HG02885 (cell line): ENCODE data around the gene MACROD2.

ENCODE experiments used
- ATAC-seq: cut with Tn5 transposase; IDR thresholded peaks from one replicate; pipeline ENCODE4 v1.9.1; 2021; ENCODE audit warnings: mild to moderate bottlenecking; ENCODE audit not compliant: unreplicated experiment, poor library complexity

MACROD2 gene

DNA sequence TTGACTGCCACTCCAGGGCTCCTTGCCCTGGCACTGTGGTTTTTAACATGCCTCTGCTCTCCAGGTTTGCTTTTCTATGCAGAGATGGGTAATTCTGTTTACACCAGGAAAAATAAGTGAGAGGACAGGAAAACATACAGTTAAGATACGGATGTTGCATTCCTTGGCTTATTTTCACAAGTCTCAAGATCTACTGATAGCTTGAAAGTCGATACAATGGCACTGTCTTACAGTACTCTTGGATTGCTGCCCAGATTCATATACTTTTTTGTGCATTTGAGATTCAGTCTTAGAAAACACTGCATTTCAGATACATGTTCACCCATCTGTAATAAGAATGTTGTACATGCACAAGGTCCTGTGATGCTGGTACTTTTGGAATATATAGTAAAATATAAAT, 501.7 kb downstream of the MACROD2 start:
- ATAC-seq: no peak

DNA sequence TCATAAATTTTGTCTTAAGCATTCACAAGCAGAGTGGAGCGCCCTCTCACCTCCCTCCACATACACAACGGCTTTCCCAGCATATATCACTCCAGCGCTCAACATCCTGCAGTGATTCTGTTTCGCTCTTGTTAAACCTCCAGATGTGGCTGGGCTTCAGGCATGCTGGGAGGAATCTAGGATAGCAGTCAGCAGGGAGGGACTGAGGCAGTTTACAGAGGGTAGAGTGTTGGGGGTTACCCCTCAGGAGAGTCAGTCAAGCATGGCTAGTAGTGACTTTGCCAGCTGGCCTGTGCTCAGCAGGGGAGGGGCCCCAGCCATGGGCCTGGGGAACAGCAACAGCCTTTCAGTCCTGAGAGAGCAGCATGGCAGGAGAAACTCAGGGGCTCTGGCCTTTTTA, 503.5 kb downstream of the MACROD2 start:
- ATAC-seq: no peak

DNA sequence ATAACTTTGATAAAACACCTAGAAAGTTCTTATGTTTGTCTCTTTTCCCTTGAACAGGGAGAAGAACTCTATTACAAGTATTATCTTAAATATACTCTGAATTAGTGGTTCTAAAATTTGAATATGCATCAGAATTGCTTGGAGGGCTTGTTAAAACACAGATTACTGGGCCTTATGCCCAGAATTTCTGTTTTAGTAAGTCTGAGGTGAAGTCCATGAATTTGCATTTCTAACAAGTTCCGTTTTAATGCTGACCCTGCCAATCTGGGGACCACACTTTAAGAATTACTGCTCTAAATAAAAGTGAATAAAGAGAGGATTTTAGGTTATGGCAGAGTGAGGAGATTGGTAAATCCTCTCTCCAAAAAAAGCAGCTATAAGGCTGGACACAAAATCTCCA, 510.2 kb downstream of the MACROD2 start:
- ATAC-seq: no peak

DNA sequence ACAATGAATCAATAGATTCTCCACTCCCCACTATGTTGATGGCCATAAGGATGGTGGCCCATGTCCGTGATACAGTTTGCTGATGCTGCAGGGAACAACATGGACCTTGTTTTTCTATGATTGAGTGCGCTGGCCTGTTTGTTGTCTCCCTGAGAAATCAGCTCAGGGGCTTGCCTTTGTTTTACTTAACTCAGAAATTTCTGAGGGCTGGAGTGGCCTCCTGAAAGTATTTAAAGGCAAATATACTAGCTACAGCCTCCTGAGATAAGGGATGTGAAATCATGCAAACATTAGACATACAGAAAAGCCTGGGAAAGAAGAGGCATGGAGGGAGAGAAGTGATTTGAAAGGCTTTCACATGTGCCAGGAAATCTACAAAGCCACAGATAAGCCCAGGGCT, 512.4 kb downstream of the MACROD2 start:
- no peak for ATAC-seq

DNA sequence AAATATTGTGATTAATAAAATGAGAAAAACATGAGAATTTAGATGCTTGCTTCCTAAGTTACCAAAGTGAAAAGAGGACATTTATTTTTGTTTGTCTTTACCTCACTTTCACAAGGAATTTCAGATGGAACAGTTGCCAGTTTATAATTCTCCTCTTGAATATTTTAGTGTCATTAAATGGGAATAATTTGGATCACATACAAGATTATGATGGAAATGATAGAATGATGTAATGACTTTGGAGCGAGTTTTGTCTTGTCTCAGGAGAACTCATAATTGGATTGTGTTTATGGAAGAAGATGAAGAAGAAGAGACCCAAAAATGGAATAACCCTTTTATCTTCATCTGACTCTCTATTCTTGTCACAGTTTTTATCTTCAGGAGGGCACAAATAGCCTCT, 515.0 kb downstream of the MACROD2 start:
- no peak for ATAC-seq

DNA sequence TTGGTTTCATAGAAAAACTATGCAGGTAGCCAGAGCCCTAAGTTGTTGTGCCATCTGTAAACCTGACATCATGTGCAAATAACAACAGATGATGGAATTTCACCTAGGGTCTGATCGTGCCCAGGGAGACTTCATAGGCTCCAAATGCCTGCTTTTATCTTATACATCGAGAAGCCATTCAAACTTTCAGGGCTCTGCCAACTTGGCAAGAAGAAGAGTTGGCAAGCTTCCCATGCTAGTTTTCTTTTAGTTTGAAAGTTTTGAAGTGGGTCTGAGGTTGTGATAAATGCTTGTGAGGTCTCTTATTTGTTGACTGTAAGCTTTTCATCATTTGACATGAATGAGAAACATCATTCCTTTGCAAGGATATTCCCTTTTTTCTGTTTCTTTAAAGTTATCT, 517.5 kb downstream of the MACROD2 start:
- no peak for ATAC-seq

DNA sequence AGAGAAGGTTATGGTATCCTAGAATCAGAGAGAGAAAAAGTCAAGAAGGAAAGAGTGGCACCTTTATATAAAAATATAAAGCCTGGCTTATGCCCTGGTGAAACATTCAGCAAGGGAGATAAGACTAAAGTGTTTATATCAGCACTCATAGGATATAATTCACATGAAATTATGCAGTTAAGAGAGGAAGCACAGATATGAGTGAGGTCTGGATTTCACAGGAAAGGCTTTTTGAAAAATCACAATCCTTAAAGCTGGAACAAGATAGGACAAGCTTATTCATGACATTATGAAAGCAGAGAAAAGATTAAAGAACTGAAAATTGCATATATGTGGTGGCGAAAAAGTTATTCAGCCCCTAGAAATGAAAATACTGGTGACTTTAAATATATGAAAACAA, 523.3 kb downstream of the MACROD2 start:
- ATAC-seq: no peak

DNA sequence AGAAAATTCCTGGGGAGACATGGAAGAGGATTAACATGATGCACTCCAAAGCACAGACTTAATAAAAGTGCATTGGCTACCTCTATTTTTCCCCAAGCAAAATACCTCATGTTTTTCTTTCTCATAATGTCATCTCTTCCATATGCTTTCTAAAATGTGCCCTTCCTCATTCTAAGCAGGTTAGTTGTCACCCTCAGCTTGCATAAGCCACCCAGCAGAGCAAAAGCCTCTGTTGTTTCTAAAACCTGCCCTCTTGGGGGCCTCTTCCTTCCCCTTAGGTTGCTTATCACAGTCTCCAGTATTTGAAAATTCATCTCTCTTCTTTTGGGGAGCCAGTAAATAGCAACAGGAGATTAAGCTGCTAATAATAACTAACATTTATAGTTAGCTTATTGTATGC, 525.7 kb downstream of the MACROD2 start:
- no peak for ATAC-seq

DNA sequence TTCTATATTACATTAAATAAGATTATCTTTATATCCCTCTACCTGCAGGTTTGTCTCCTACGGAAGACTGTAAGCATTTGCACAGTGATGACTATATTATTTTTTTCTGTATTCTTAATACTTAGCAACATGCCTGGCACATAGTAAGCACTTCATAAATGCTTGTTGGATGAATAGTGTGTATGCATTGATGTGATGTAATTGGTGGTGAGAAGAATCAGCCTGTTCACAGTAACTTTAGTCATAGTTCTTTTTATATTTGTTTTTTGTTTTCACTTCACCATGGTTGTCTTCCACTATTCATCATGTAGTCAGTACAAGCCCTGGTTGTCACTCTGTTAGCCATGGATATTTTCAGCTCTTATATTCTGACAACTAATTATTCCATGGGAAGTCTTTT, 526.1 kb downstream of the MACROD2 start:
- ATAC-seq: no peak

DNA sequence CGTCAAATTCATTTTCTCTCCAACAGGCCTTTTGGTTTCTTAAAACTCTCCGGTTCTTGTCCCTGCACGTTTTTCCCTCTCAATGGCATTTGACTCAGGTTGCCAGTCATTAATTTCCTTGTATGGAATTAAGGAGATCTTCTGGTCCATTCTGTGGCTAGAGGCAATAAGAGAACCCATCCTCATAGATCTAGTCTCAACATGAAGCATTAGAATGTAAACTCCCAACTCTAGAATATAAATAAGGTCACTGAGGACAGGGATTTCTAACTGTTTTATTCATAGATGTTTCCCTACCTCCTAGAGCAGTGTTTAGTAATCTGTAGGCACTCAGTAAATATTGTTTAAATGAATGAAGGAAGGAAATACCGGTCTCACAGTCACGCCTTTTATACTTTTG, 527.3 kb downstream of the MACROD2 start:
- no peak for ATAC-seq

DNA sequence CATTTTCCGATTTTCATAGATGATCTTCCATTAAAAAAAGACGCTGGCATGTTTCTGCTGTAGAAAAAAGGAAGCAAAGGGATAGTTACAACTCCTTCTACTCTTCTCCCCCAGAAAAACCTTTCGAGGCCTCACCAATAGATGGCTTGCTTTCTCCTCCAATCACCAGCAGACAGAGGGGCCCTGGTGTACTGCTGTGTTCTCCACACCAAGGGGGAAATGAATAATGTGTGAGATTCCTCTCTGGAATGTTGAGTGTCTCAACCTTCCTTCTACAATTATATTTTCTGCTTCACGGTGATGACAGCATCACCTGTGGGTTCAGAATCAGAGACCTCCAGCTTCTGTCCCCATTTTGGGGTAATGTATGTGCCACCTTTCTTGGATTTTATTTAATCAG, 527.8 kb downstream of the MACROD2 start:
- ATAC-seq: no peak

DNA sequence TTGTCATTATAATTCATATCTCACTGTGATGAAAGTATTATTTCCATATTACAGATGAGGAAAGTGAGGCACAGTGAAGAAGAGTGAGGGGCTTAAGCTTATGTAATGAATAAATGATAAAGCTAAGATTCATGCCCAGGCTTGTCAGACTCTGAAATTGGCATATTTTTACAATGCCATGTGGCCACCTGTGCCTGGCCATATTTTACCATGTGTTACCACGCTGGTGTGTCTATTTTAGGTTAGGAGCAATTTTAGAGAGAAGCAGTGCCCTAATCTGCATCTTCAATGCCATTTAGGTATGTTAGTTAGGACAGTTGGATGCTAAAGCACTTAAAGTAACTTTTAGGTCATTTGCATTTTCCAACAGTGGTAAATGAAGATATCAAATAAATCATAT, 530.1 kb downstream of the MACROD2 start:
- ATAC-seq: no peak

DNA sequence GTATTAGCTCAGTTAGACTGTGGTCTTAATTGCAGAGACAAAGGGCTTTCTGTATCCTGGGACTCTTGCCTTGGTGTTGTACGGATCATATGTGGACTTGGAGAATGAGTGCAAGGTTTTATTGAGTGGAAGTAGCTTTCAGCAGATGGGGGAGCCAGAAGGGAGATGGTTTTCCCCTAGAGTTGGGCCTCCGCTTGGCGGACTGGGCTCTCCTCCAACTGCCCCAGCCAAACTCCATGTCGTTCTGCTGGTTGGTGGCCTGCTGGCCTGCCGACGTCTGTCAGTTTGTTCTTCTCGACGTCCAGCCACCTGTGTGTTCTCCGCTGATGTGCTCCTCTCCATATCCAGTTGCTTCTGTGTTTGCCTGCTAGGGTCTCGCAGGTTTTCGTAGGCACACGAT, 531.6 kb downstream of the MACROD2 start:
- no peak for ATAC-seq

DNA sequence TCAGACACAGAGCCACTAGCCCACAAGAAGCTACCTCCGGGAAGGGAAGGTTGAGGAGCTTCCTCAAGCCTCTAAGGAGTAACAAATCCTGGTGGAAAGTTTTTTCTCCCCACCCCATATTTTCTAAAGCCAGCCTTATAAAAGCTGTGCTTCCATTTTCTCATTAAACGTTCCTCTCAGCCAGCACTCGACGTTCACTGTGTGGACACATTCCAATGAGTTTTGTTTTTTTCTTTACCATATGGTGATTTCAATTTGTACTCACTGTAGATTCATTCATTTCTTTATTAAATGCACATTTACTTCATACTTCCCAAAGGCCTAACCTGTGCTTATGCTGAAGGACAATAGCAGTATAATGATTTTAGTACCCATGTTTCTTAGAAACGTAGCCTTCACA, 536.5 kb downstream of the MACROD2 start:
- no peak for ATAC-seq

DNA sequence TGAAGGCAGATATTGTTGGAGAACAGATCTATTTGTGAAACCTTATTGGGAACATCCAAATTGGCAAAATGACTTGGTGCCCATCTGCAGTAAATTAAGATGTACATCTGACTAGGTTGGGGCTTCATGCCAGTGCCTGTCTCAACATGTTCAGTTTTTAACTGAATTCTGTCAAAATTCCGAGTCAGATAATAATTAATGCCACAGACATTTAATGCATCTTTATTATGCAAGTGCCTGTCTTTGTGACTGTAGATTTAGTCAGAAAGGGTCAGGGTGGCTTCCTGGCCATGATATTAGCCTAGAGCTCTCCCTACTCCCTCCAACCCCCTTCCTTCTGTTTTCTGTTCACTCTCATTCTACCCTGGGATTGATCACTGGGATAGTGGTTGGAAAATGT, 541.4 kb downstream of the MACROD2 start:
- ATAC-seq: no peak

DNA sequence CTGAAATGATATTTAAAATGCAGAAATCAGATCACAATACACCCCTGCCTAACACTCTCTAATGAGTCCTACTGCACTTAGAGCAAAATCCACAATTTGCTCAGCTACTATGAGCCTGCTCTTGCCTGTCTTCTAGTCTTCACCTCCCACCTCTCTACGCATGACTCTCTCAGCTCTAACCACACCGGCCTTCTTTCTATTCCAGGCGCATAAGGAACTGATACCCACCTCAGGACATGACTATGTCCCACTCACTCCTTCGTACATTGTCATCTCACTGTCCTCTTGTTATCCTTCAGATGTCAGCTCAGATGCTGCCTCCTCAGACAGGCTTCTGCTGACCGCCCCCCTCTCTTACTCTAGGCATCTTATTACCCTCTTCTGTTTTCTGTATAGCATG, 543.1 kb downstream of the MACROD2 start:
- ATAC-seq: peak; percentile 99

DNA sequence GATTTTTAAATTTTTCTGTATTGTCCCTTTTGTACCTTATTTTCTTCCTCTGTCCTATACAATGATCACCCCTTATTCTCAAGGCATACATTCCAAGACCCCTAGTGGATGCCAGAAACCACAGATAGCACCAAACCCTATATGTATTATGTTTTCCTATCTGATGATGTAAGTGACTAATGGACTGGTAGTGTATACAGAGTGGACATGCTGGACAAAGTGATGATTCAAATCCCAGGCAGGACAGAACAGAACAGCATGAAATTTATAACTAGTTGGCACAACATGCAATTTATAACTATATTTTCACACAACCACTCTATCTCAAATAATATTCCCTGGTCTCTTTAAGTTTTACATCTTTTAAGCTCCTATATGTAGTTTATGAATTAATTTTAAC, 547.7 kb downstream of the MACROD2 start:
- no peak for ATAC-seq

DNA sequence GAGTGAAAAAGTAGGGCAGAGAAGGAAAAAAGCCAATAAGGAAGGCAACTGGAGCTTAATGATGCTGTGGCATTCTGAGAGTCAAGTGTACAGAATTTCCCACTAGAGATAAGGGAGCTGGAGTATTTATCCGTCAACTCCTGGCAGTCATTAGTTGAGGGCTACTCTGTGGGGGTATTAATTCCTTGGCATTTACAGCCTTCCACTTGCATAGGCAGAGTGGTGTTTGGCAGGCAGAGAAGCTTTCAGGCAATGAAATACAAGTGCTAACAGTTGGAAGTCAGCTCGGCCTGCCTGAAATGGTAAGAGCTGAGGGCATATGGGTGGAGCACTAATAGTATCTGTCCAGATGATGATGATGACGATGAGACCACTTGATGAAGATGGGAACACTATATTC, 549.4 kb downstream of the MACROD2 start:
- ATAC-seq: no peak

DNA sequence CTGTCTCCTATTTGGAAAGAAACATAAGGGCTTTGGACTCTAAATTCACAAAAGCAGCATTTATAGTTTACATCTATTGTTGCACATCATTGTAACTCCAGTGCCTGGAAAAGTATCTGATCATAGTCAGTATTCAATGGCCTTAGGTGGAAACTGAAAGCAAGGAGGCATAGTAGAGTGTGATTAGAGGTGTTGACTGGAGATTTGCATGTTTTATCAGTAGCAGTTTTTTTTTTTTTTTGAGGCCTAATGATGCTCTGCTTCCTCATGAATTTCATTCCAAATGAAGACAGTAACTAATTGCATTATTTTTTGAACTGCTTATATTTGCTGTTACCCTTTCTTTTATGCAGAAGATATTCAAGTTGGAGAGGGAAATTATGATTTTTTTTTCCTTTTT, 555.3 kb downstream of the MACROD2 start:
- ATAC-seq: no peak

DNA sequence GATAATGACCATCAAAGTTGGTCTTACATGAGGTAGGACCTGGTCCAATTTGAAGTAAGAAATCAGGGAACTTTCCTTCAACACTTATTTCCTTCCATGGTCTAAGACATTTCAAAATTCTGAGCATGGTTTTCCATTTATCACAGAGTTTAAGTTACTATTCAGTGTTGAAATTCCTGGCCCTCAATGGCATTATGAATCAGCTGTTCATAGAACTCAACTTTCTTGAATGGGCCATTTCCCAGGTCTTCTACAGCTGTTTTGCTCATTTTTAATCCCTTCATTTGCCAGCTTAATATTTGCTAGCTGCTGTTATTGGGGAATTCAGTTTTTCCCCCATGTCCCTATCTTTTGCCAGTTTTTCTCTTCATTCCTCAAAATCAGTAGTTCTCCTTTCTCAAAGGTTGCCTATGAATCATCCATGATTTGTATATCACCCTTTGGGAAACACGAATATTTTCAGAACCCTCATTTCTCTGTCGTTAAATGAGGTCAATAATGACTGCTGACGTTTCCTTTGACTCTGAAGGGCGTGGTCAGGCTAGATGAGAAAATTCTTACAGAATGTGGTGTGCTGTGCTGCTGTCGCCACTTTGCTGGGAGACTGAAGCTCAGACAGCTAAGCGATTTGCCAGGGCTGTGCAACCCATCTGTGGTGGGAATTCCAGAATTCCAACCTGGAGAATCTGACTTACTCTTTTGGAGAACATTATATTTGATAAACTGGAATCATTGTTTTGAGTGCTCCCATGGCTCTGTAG, 558.6 kb downstream of the MACROD2 start:
- no peak for ATAC-seq

DNA sequence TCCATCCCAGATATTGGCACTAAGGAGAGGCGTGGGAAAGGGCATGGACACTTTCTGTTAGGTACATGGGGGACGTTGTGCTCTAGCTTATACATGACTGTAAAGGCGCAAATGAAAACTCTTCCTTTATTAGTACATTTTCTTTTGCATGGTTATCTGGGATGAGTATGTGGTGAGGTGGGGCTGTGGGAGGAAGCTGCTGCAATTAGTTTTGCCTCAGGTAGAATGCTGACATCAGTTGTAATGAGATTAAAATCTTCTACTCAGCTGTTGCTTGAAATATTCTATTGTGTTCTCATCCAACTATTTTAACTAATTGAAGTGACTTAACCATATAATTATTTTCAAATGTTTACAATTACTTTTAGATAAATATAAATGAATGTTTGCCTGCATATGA, 560.4 kb downstream of the MACROD2 start:
- ATAC-seq: no peak

DNA sequence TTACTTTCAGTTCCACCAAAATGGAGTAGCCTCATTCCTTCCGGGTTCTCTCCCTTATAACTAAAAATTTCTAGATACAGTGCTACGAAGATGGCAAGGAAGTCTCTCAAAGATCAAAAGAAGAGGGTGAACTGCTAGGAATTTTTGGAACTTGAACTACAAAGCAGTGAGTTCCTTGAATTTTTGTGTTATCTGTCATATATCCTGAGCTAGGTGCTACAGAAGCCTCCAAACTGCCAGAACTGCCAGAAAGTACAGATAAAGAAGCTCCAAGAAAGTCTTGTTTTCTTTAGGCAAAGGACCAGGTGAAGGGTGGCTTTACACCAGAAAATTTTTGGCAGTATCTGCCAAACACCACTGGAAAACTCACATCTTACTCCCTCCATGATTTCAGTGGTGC, 560.9 kb downstream of the MACROD2 start:
- ATAC-seq: no peak

DNA sequence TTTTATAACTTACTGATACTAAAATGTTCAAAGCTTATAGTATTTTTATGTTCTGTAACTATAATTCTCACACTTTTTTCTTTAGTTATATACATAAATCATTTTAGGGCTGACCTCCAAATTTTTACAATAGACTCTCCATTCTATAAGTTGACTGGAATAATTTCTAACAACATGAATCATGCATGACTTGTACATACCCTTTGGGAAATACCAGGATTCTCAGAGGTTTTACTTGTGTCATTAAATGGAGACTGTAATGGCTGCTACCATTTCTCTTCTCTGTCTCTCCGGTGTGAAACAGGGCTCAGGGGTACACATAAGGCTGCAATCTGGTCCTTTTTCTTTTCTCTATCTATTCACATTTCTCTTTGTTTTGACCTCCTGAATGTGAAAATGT, 564.3 kb downstream of the MACROD2 start:
- ATAC-seq: no peak
